GM21786 (cell line): Measurements from ENCODE around the gene WFDC8.

Experiments used
- ATAC-seq: cut with Tn5 transposase; IDR thresholded peaks from one replicate; pipeline ENCODE4 v1.9.1; 2021; ENCODE audit not compliant: unreplicated experiment

Gene WFDC8

DNA sequence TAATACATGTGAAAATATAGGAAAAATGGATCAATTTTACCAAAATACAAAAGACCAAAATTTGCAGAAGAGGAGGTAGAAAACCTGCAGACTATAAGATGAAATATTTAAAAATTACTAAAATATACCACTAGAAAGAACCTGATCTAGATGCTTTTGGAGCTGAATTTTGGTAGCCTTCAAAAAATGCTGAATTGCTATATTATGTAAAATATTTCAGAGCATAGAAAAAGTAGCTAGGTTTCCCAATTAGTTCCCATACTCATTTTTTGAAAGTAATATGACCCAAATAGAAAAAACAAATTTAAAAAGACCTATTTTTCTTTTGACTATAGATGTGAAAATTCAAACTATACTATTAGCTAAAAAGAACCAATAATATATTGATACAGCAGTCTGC is 28.3 kb downstream of the WFDC8 start:
- no peak for ATAC-seq

DNA sequence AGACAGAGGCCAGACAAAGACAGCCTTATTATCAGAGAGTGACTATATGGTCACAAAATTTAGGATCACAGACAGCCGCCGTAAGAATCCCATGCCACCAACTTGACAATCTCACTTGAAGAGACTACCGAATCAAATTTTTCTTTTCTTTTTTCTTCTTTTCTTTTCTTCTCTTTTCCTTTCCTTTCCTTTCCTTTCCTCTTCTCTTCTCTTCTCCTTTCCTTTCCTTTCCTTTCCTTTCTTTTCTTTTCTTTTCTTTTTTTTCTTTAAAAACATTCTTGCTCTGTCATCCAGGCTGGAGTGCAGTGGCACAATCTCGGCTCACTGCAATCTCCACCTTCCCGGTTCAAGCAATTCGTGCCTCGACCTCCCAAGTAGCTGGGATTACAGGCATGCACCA is 30.7 kb downstream of the WFDC8 start:
- no peak for ATAC-seq

DNA sequence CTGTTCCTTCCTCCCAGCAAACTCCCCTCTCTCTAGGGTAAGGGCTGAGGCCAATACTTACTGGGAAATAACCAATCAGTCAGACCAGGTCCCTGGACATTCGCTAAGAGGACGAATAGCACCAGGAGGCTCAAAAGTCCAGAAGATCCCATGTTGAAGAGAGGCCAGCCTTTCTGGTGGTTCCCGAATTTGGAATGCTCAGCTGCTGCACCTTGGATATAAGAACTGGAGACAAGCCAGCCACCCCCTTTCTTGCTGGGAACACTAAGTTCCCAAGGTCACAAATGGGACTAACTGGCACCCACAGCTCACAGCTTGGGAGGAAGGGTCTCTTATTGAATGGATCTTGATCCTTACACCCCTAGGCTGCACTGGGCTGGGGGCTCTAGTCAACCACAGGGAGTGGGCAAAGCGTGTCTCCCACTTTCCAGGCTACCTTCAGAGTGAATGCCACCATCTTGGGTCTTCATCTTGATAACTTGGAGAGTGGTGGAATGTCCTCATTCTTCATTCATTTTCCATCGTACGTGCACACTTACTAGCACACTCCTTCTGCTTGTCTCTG is 31.8 kb downstream of the WFDC8 start, which contains the start of gene EPPIN:
Gene EPPIN (minus strand): TSS at position 196 of the 565 bp plus-strand sequence. CDS start 44 bp downstream, at position 152.
- no peak for ATAC-seq

DNA sequence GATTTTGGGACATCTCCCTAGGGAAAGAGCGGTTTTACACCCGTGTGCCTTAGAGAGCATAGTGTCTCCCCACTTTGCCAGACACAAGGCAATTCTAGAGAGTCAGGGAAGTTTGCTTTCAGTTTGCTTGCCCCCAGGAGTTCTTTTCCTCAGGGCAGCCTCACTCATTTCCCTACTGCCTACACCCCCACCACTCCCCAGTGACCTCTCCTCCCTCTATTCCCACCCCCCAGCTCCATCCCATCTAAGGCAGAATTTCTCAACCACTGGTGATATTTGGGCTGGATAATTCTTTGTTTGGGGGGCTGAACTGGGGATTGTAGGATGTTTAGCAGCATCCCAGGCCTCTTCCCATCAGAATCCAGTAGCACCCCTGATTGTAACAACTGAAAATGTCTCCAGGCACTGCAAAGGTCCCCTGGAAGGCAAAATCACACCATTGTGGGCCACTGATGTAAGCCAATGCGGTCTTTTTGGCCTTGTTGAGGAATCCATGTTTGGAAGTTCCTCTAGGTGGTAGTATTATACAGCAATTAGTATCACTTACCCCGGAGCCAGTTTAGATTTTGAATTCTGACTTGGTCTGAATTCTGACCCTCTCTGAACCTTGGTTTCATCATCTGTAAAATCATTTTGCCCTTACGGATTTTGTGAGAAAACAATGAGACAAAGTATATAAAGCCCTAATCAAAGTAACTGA is 33.2 kb downstream of the WFDC8 start:
- no peak for ATAC-seq

DNA sequence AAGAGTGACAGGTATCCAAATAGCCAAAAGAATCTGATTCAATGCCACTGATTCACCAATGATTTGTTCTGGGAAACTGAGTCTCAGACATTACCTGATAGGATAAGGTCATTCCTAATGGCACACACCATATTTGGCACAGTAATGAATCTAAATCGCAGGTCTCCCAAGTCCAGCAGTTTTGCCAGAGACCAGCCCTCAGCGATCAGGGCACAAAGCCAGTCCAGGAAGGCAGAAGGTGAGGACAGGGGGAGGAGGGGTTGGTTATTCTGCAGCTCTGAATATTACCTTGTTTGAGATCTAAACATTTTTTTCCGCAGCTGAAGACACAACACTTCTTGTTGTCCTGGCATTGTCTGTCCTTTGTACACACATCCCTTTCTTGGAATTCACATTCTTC is 33.7 kb downstream of the WFDC8 start:
- no peak for ATAC-seq

DNA sequence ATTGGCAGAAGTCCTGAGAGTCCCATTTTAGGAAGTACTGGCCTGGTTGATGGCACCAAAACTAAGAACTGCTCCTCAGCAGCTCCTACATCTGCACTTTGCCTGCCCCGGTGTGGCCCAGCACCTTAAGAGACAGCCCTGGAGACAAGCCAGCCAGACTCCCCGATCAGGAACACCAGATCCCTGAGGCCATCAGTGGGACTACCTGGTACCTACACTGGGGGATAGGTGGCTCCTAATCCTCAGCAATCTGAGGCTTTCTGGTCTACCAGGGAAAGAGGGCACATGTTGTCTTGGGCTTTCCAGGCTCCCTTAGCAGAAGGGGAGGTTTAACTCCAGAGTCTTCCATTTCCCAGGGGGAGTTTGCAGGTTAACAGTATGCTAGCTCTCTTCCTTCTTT is 39.7 kb downstream of the WFDC8 start, which contains the start of gene WFDC6:
Gene WFDC6 (minus strand): TSS at position 101 of the 400 bp plus-strand sequence. CDS start 75 bp downstream, at position 26.
- ATAC-seq: no peak

DNA sequence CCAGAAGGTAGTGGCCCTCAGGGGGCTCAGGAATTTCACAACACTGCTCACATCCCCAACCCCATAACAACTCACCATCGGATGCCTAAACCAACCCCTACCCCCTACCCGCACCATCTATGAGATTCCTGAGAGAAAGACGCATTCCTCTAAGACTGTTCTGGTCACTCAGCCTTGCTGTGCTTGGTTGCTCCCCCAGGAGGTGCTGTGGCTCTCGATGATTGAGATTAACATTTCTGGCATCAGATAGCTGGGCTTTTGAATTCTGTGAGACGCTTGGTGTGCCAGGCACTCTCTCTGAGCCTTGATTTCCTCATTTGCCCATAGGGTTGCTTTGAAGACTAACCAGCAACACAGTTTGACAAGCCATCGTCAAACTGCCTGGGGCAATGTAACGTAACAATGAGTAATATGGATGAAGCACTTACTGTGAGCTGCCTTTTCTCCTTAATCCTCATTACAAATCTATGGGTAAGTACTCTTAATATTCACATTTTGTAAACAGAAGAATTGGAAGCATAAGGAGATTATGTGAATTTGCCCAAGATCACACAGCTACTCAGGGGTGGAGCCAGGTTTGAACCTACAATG is 40.8 kb downstream of the WFDC8 start:
- ATAC-seq: no peak

DNA sequence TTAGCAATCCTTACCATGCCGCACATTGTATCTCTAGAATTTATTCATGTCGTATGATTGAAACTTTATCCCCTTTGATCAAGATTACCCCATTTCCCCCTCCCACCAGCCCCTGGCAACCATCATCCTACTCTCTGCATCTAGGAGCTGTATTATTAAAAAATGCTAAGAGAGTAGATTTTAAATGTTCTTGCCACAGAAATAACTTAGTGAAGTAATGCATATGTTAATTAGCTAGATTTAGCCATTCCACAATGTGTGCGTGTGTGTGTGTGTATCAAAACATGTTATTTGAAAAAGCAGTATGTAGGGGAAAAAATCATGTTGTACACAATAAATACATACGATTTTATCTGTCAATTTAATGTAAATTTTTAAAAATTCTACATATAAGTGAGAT is 51.8 kb downstream of the WFDC8 start:
- ATAC-seq: no peak

DNA sequence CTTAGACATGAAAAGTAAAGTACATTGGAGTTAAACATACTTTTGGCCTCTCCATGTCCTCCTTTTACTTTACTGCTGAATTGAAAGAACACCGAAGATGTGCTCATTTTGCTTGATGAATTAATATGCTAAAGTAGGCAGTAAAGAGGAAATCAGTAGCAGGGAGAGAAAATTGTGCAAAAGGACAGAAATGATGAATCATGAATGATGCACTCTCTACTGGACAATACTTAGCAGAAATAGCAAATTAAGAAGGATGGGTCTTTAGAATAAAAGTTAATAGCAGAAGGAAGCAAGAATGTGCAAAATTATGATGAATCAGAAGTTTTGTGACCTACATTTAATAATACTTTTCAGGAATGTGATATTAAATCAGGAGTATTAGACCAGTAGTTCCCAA is 55.3 kb downstream of the WFDC8 start:
- no peak for ATAC-seq

DNA sequence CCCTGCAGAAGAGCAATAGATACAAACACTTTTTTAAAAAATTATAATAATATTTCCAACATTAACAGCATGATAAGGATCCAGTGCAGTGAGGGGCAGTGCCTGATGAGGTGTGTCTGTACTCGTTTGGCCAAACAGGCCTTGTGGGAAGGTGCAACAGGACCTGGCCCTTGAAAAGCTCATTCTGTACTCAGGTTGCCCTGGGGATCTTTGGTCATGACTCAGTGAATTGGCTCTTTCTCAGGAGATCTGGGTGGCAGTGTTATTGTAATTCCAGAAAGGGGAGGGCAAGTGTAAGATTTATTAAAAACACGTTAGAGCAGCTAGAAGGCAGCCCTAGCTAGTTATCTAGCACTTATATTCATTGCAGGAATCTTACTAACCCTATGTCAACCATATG is 60.8 kb downstream of the WFDC8 start:
- no peak for ATAC-seq

DNA sequence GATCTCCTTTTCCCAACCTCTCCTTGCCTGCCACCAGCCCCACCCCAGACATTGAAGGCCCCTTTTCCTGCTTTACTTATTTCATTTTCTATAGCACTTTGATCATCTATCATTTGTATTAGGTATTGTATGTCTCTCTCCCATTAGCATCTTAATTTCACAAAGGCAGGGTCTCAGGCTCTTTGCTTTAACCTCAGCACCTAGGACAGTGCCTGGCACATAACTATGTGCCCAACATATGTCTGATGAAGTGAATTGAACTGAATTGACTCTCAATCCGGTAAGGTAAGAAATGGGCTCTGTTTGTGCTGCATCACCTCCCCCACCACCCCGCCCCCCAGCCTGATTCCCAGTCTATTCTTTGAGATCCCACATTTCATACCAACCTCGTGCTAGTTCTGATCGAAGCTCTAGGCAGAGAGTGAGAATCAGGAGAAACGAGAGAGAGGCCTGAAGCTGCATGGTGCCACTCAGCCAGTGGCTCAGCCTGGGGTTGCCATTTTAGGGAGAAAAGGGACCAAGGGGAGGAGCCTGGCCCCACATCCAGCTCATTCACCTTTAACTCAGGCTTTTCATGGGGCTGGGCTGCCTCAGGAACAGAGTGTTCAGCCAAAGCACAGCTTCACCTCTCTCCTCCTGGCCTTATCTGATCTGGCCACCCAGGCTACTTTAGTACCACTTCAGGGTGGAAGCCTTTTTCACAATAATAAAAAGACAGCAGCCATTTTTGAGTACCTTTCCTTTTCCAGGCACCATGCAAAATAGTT is 63.8 kb downstream of the WFDC8 start, which contains the start of gene SPINT3:
Gene SPINT3 (minus strand): TSS at position 476 of the 767 bp plus-strand sequence. CDS start 14 bp downstream, at position 462.
- ATAC-seq: no peak

DNA sequence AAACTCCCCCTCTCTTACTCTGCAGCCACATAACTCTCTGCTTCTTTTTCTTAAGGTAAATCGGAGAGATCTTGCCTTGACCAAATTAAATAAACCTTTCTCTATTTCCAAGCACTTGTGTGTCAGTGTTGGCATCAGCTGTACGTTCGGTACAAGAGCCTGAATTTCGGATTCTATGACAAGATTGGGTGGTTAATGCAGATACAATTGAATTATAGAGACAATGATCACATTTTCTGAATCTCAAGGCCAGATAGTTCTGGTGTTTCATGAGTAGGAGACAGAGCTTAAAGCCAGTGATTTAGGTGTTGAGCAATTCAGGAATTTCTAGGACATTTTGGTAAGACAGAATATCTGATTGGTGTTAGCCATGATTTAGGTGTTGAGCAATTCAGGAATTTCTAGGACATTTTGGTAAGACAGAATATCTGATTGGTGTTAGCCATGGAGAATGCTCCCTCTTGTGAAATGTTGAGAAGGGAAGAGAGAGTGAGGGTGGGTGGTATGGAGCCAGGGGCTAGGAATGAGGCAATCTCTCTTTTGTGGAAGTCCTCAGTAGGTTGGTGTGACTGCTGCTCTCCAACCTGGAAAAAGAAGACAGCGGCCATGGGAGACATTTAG is 68.7 kb downstream of the WFDC8 start:
- ATAC-seq: no peak

DNA sequence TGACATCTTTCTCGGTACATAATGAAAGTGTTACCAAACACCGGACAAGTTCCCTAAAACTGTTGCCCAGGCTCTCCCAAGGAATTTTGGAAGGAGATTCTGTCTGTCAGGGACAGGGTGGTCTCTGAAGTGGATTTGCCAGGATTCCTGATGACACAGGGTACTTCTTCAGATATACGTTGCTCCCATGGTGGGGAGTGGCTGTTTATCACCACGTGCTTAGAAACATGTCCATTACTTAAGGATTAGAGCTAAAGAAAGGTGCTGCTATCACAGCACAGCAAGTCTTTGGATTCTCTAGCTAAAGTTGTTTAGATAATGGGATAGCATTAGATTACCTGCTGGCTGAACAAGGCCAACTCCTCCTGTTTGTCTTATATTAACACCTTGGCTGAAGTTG is 70.0 kb downstream of the WFDC8 start:
- no peak for ATAC-seq

DNA sequence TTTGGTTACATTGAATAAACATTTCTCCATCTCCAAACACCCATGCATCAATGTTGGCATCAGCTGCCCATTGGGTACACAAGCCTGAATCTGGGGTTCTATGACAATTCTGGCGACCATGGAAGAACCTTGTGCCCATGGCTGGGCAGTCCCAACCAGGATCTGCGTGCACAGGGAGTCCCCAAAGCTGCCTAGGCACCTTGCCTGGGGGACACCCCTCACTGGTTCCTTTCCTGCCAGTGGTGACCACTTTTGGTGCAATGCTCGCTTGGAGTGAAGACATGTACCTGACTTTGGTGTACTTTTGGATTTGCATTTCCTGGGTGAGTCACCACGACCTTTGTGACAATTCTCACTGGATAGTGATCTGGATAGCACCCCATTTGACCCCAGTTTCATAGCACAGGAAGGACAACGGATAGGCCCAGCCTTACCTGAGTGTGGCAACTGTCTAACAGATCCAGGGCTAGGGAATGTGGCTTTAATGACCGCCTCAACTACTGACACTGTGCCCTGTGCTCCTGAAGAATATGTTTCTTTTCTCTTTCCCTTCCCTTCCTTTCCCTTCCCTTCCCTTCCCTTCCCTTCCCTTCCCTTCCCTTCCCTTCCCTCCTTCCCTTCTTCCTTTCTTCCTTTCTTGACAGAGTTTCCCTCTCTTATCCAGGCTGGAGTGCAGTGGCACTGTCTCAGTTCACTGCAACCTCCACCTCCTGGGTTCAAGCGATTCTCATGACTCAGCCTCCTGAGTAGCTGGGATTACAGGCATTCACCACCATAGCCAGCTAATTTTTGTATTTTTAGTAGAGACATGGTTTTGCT is 70.8 kb downstream of the WFDC8 start:
- ATAC-seq: no peak

DNA sequence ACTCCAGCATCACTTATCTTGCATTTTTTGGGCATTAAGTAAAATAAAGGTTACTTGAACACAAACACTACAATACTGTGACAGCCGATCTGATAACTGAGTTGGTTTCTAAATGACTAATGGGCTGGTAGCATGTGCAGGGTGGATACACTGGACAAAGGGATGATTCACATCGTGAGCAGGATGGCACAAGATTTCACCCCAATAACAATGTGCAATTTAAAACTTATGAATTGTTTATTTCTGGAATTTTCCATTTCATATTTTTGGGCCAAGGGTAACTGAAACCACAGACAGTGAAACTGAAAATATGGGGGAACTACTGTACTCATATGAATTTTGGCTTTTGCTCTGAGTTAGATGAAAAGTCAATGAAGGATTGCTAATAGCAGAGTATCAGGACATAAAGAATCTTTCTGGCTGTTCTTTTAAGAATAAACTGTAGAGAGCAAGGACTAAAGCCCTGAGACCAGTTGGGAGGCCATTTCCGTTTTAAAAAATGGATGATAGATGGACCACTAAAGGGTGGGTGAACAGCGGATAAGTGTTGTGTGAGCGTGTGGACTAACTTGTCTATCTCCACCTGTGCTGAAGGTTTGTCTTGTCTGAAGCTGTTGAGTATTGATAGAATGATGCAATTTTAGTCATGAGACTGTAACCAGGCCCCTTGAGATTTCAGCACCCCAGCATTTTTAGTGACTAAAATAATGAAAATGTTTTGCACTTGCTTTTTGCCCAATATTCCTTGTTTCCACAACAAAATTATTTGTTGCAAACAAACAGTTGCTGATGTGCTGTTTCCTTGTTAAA is 71.9 kb downstream of the WFDC8 start:
- no peak for ATAC-seq

DNA sequence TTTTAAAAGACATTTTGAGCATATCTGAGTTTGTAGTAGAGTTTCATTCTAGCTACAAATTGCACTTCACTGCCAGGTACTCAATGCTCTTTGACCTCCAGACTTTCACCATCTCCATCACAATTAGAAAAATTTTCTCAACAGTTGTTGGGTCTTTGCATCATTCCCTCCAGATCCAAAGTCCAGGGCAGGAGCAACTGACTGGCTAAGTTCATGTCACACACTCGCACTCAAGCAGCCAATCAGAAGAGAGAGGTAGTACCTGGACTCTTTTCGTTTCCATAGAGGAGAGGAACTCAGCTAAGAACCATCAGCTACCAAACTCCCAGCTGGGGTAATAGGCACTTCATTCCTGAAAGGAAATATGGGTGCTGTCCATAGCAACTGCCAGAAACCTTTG is 72.7 kb downstream of the WFDC8 start:
- no peak for ATAC-seq

DNA sequence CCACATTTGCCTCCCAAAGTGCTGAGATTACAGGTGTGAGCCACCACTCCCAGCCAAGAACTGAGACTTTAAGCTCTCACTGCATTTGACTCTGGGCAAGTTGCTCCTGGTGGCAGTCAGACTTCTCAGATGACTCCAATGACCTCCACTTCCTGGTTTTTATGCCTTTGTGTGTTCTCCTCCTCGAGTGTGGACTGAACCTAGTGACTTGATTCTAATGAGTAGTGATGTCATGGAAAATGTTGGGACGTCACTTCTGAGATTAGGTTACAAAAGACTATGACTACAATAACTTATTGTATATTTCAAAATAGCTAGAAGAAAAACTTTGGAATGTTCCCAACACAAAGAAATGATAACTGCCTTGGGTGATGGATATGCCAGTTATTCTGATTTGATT is 75.7 kb downstream of the WFDC8 start:
- no peak for ATAC-seq

DNA sequence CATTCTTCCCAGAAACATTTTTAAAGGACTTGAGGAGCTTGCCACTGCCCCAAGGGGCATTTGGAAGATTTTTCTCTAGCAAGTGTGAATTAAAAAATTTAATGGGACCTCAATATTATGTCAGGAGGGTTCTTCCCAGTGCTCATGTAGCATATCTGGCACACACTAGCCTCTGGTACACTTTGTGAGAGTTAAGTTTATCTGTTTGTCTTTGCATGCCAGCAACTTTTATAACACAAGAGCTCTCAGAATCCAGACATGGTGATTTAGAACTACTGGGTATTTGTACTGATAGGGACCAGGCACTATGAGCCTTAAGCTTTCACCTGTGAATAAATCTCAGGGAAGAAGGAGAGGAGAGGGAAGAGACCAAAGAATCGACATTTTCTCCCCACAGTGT is 76.5 kb downstream of the WFDC8 start:
- ATAC-seq: no peak
